ENCODE data around the gene ZNF480.
"Not testable (repeated sequence)": the region's sequence is repeated elsewhere in the genome, so short reads cannot be mapped to it uniquely, and the experiment has no call there.

The ZNF480 gene

GRCh38 chr19:52296773-52297600 lies at the start of gene ZNF480:
ZNF480 (plus strand) TSS chr19:52297169; CDS start chr19:52300413, 3,244 bp downstream.
- peak; percentile 85 for DNase-seq (ENCODE audit: low spot score)

DNA sequence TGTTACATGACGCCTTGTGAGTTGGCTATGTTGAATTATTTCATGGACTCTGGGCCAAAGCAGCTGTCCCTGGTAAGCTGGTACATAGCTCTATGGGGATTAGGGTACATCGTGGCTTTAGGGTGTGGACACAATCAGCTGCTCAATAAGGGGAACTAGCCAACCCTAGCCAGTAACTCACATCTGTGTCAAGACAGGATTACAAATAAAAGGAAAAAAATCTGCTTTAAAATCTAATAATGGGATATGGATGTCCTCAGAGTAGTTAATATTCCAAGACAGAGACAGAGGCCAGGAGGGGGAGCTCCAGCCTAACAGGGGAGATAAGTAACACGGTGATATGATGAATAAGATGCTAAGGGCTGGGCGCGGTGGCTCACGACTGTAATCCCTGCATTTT lies 48.7 kb upstream of the ZNF480 start:
- DNase-seq (ENCODE audit: low spot score) = peak; percentile 61

- no peak for DNase-seq (ENCODE audit: low spot score)
Measured at GRCh38 chr19:52258426-52258825, 38.5 kb upstream of the ZNF480 start.

DNA sequence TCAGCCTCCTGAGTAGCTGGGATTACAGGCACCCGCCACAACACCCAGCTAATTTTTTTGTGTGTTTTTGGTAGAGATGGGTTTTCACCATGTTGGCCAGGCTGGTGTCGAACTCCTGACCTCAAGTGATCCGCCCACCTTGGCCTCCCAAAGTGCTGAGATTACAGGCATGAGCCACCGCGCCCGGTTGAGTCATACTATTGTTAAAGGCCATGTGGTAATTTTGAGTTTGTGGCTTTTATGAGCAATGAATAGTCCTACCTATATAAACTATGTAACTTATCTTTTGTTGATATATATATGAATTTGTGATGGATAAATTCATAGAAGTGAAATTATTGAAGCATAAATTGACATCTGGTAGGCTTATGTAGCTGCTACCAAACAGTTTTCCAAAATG lies 31.4 kb upstream of the ZNF480 start:
- not testable (repeated sequence) for DNase-seq (ENCODE audit: low spot score)

DNA sequence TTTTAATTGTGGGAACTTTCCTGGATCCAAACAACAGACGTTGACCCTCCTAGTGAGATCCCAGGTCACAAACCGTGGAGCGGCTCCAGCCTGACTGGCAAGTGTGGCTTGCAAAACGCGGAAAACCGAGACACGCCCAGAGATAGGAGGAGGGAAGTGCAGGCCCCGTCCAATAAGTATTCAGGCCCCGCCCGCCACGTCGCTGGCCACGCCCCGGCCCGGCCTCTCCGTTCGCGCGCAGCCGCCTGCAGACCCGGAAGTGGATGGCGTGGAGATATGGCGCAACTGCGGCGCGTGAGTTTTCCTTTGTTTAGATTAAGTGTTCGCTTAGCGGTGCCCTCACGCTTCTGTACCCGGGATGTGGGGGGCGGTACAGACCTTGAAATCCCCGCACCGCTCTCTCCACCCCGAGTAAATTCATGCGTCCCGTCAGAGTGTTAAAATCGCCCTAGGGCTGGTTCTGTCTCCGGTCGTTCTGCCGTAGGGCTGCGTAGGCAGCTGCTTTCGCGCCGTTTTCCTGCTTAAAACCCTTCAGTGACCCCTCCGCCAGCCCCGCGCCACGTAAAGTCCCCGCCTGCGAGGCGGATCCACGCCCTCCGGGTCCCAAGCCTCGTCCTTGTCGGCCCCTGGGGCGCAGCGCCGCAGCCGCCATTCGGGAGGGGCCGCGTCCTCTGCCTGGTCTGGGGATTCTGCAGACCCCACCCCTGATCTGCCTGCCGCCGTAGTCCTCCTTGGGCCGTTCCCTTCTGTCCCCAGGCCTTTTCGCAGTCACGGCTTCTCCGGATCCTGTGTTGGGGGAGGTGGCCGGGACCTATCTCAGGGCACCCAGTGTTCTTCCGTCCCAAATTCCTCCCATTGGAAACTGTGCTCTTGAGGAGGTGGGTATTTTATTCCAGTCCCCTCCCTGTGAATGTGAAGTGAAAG lies 27.4 kb upstream of the ZNF480 start, which contains the start of gene ZNF766:
Gene ZNF766 (plus strand): TSS at position 250 of the 924 bp plus-strand sequence. CDS start 27 bp downstream, at position 277.
- DNase-seq (ENCODE audit: low spot score) = peak; percentile 95

DNA sequence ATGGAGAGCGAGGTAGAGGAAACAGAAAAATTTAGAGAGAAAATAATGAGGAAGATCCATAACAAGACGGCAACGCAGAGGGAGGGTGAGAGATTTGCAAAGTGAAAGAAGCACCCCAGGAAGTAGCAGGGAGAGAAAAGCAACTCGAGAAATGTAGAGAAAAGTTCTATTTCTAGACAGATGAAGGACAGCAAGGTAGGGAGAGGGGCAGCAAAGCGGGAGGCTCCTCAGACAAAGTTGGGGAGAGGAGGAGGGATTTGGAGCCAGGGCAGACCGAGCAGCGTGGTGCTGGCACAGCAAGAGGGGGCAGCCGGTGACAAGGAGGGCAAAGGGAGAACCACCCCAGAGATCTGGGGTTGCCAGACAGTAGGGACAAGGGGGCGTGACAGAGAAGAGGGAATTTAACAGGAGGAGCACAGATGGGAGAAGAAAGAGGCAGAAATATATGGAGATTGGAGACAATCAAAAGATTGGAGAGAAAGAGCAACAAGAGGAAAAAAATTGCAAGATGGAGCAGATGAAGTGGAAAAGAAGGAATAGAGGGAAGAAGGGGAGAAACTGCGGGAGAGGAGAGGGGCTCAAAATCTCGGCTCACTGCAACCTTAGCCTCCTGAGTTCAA lies 26.6 kb upstream of the ZNF480 start:
- DNase-seq (ENCODE audit: low spot score) = no peak

DNA sequence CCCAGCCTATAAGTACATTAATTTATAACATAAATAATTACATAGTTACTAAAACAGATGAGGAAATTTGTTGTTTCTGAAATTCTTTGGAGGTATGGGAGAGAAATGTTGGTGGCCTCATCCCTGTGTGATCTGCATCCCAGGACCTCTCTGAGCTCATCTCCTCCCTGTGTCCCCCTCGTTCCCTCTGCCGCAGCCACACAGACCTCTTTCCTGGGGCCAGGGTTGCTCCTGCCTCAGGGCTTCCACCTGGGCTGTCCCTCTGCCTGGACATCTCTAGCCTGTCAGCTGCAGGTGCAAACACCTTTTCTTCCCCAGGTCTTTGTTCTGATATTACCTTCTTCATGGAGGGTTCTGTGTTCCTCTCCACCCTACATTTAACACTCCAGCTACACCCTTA lies 23.7 kb upstream of the ZNF480 start:
- DNase-seq (ENCODE audit: low spot score) = no peak

GRCh38 chr19:52274191-52274590 lies 22.8 kb upstream of the ZNF480 start:
- no peak for DNase-seq (ENCODE audit: low spot score)

DNA sequence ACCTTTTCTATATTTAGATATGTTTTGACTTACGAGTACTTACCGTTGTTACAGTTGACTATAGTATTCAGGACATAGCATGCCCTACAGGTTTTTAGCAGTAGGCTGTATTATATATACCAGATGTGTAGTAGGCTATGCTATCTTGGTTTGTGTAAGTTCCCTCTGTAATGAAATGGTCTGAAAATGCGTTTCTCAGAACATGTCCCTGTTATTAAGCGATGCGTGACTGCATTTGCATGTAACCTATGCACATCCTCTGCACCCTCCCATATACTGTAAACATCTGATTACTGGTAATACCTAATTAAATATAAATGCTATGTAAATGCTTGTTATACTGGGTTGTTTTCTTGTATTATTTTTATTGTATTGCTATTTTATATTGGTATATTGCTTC lies 21.0 kb upstream of the ZNF480 start:
- no peak for DNase-seq (ENCODE audit: low spot score)

- no peak for DNase-seq (ENCODE audit: low spot score)
Measured at GRCh38 chr19:52277471-52277870, 19.5 kb upstream of the ZNF480 start.

DNA sequence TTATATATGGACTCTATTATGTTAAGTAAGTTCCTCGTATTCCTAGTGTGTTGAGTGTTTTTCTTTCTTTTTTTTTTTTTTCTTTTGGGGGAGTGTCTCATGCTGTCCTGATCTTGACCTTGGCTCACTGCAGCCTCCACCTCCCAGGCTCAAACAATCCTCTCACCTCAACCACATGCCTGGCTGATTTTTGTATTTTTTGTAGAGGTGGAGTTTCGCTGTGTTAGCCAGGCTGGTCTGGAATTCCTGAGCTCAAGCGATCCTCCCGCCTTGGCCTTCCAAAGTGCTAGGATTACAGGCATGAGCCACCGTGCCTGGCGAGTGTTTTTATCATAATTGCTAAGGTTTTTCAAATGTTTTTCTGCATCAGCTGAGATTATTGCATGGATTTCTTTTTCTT lies 10.7 kb upstream of the ZNF480 start:
- DNase-seq (ENCODE audit: low spot score) = no peak

DNA sequence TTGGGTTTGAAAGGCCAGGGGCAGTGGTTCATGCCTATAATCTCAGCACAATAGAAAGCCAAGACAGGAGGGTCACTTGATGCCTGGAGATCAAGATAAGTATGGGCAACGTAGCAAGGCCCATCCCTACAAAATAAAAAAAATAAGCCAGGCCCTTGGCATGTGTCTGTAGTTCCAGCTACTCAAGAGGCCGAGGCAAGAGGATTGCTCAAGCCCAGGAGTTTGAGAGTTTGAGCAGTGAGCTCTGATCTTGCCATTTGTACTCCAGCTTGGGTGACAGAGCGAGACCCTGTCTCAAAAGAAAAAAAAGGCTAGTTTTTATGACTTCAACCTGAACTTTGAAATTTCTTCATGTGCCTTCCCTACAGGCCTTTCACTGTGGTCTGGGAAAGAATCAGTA lies 5.2 kb upstream of the ZNF480 start:
- no peak for DNase-seq (ENCODE audit: low spot score)

- not testable (repeated sequence) for DNase-seq (ENCODE audit: low spot score)
Measured at GRCh38 chr19:52292946-52293345, 4.0 kb upstream of the ZNF480 start.

GRCh38 chr19:52296400-52296772 lies 583 bp upstream of the ZNF480 start:
- DNase-seq (ENCODE audit: low spot score) = no peak

GRCh38 chr19:52297601-52298364 lies 814 bp downstream of the ZNF480 start:
- DNase-seq (ENCODE audit: low spot score) = no peak

DNA sequence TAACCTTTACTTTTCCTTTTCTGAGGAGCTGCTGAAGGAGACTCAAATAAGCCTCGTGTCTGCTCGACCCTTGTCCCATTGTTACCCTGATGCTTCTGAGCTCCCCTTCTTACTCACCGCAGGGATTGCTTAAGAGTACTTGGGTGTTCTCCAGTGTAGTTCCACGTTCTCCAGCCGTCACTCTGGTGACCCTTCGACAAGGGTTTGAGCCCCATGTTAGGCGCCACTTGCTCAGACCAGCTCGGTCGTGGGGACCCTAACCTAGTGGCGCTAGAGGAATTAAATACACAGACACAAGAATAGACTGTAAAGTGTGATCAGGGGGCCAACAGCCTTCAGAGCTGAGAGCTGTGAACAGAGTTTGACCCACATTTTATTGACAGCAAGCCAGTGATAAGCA lies 10.3 kb downstream of the ZNF480 start:
- DNase-seq (ENCODE audit: low spot score) = peak; percentile 16

GRCh38 chr19:52322429-52322828 lies 25.5 kb downstream of the ZNF480 start:
- DNase-seq (ENCODE audit: low spot score) = no peak

- DNase-seq (ENCODE audit: low spot score) = no peak
Measured at GRCh38 chr19:52331757-52332156, 34.8 kb downstream of the ZNF480 start.

GRCh38 chr19:52335768-52336116 lies 38.8 kb downstream of the ZNF480 start:
- DNase-seq (ENCODE audit: low spot score) = no peak

GRCh38 chr19:52336117-52336790 lies 39.3 kb downstream of the ZNF480 start, which contains the start of gene ZNF610:
ZNF610 (plus strand) TSS chr19:52336243; CDS start chr19:52349173, 12,930 bp downstream.
- peak; percentile 82 for DNase-seq (ENCODE audit: low spot score)

- DNase-seq (ENCODE audit: low spot score) = no peak
Measured at GRCh38 chr19:52336791-52337381, 39.9 kb downstream of the ZNF480 start.
